ENCODE results near the gene RGS7.
"Not testable (repeated sequence)": the region's sequence is repeated elsewhere in the genome, so short reads cannot be mapped to it uniquely, and the experiment has no call there.

Gene RGS7

GRCh38 chr1:241138248-241138647 lies 218.8 kb downstream of the RGS7 start:
- no peak for DNase-seq (ENCODE audit: low read depth)

GRCh38 chr1:241136389-241136788 lies 220.6 kb downstream of the RGS7 start:
- DNase-seq (ENCODE audit: low read depth), result no peak

- DNase-seq (ENCODE audit: low read depth), result no peak
Observed at GRCh38 chr1:241131636-241132194, 225.3 kb downstream of the RGS7 start.

GRCh38 chr1:241130881-241131280 lies 226.1 kb downstream of the RGS7 start:
- DNase-seq (ENCODE audit: low read depth), result no peak

- no peak for DNase-seq (ENCODE audit: low read depth)
Observed at GRCh38 chr1:241129207-241129960, 227.6 kb downstream of the RGS7 start.

- DNase-seq (ENCODE audit: low read depth), result no peak
Observed at GRCh38 chr1:241125286-241125685, 231.7 kb downstream of the RGS7 start.

GRCh38 chr1:241118049-241118448 lies 239.0 kb downstream of the RGS7 start:
- DNase-seq (ENCODE audit: low read depth), result no peak

GRCh38 chr1:241115784-241116183 lies 241.2 kb downstream of the RGS7 start:
- DNase-seq (ENCODE audit: low read depth), result no peak

- no peak for DNase-seq (ENCODE audit: low read depth)
Observed at GRCh38 chr1:241114699-241115233, 242.2 kb downstream of the RGS7 start.

- DNase-seq (ENCODE audit: low read depth), result no peak
Observed at GRCh38 chr1:241113557-241113956, 243.4 kb downstream of the RGS7 start.

- no peak for DNase-seq (ENCODE audit: low read depth)
Observed at GRCh38 chr1:241109039-241109438, 248.0 kb downstream of the RGS7 start.

GRCh38 chr1:241105147-241105546 lies 251.9 kb downstream of the RGS7 start:
- DNase-seq (ENCODE audit: low read depth), result no peak

GRCh38 chr1:241102664-241103063 lies 254.3 kb downstream of the RGS7 start:
- no peak for DNase-seq (ENCODE audit: low read depth)

- no peak for DNase-seq (ENCODE audit: low read depth)
Observed at GRCh38 chr1:241101622-241102021, 255.4 kb downstream of the RGS7 start.

- DNase-seq (ENCODE audit: low read depth), result no peak
Observed at GRCh38 chr1:241097479-241097878, 259.5 kb downstream of the RGS7 start.

GRCh38 chr1:241096982-241097381 lies 260.0 kb downstream of the RGS7 start:
- no peak for DNase-seq (ENCODE audit: low read depth)

- no peak for DNase-seq (ENCODE audit: low read depth)
Observed at GRCh38 chr1:241095847-241096246, 261.2 kb downstream of the RGS7 start.

GRCh38 chr1:241090798-241091197 lies 266.2 kb downstream of the RGS7 start:
- no peak for DNase-seq (ENCODE audit: low read depth)

- not testable (repeated sequence) for DNase-seq (ENCODE audit: low read depth)
Observed at GRCh38 chr1:241089066-241089465, 267.9 kb downstream of the RGS7 start.

- DNase-seq (ENCODE audit: low read depth), result not testable (repeated sequence)
Observed at GRCh38 chr1:241088075-241088474, 268.9 kb downstream of the RGS7 start.

- no peak for DNase-seq (ENCODE audit: low read depth)
Observed at GRCh38 chr1:241086686-241087085, 270.3 kb downstream of the RGS7 start.

GRCh38 chr1:241083285-241083684 lies 273.7 kb downstream of the RGS7 start:
- DNase-seq (ENCODE audit: low read depth), result no peak

- no peak for DNase-seq (ENCODE audit: low read depth)
Observed at GRCh38 chr1:241081473-241081872, 275.5 kb downstream of the RGS7 start.

GRCh38 chr1:241079459-241079858 lies 277.5 kb downstream of the RGS7 start:
- no peak for DNase-seq (ENCODE audit: low read depth)

All from stimulated activated CD4-positive, alpha-beta T cell treated with anti-CD3 and anti-CD28 coated beads, Interleukin-2, amount 100 ng/mL, for 4 hours (primary cell).